Measurements from ENCODE around the gene MBD2.

GRCh38 chr18:54268751-54269150 lies 44.3 kb upstream of the MBD2 start:
- TF ChIP-seq CTCF (IDR thresholded peaks at IDR 0.05) (no peak), EZH2 (IDR thresholded peaks at IDR 0.05; ENCODE audit: borderline replicate concordance, insufficient read depth, low read depth, low read length, poor library complexity, severe bottlenecking) (no peak)
